ENCODE data around the gene ZNF273. TPM values are rescaled to one million over a fixed set of nuclear protein-coding genes. Genes with fewer than 3 reads are reported as not detected.

Gene ZNF273
- total RNA-seq, 1 experiment from 2014 or later = 22.0 TPM

- no peak for DNase-seq
- Histone ChIP-seq H3K9me2 (replicated peaks; ENCODE audit: insufficient read depth, low read length) (no peaks in the 10 kb centered on the region), H3K36me3 (ENCODE audit: insufficient read depth, low read length) (no peaks in the 10 kb centered on the region), H4K20me1 (ENCODE audit: insufficient read depth, low read depth, low read length) (no peaks in the 10 kb centered on the region), H3K27me3 (ENCODE audit: low read length) (no peaks in the 10 kb centered on the region), H3K79me2 (ENCODE audit: low read length) (no peaks in the 10 kb centered on the region), H3K9ac (ENCODE audit: low read length) (no peak overlapping the region), H3K4me3 (ENCODE audit: low read length) (no peak overlapping the region), H2AFZ (ENCODE audit: low read length) (no peak overlapping the region), H3K27ac (ENCODE audit: low read length) (no peak overlapping the region), H3K9me3 (ENCODE audit: low read length) (no peaks in the 10 kb centered on the region), H3K4me2 (ENCODE audit: low read depth, low read length, poor library complexity, severe bottlenecking) (no peak overlapping the region), H3K4me1 (ENCODE audit: low read length) (no peaks in the 10 kb centered on the region)
Observed at GRCh38 chr7:64959072-64959747, 56.1 kb downstream of the ZNF273 start.

DNA sequence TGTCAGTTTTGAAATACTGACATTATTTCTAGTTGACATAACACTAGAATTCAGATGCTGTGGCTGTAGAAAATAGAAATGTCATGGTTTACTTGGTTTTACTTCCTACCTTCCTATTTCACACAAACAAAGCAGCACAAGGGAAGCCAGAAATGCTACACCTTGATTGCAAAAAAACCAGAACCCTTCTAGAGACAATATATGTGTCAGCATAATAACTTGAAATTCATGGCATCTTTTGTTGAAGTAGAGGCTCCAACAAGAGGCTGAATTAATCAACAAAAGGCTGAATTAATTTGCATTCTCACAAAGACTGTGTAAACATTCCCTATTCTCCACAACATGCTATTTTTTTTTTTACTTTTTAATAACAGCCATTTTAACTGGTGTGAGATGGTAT lies 62.5 kb downstream of the ZNF273 start:
- H3K9me3 ChIP-seq (ENCODE audit: low read length) = peaks cover 5% of the 10 kb centered on the region; the same call in 1 of the 2 replicates
- no peak overlapping the region for H3K9ac ChIP-seq (ENCODE audit: low read length)
- H4K20me1 ChIP-seq (ENCODE audit: insufficient read depth, low read depth, low read length) = no peaks in the 10 kb centered on the region
- no peaks in the 10 kb centered on the region for H3K79me2 ChIP-seq (ENCODE audit: low read length)
- DNase-seq = no peak
- H3K4me1 ChIP-seq (ENCODE audit: low read length) = no peaks in the 10 kb centered on the region
- H3K27ac ChIP-seq (ENCODE audit: low read length) = no peak overlapping the region
- no peak overlapping the region for H3K4me2 ChIP-seq (ENCODE audit: low read depth, low read length, poor library complexity, severe bottlenecking)
- no peaks in the 10 kb centered on the region for H3K9me2 ChIP-seq (replicated peaks; ENCODE audit: insufficient read depth, low read length)
- no peaks in the 10 kb centered on the region for H3K36me3 ChIP-seq (ENCODE audit: insufficient read depth, low read length)
- H2AFZ ChIP-seq (ENCODE audit: low read length) = no peak overlapping the region
- H3K4me3 ChIP-seq (ENCODE audit: low read length) = no peak overlapping the region
- no peaks in the 10 kb centered on the region for H3K27me3 ChIP-seq (ENCODE audit: low read length)

DNA sequence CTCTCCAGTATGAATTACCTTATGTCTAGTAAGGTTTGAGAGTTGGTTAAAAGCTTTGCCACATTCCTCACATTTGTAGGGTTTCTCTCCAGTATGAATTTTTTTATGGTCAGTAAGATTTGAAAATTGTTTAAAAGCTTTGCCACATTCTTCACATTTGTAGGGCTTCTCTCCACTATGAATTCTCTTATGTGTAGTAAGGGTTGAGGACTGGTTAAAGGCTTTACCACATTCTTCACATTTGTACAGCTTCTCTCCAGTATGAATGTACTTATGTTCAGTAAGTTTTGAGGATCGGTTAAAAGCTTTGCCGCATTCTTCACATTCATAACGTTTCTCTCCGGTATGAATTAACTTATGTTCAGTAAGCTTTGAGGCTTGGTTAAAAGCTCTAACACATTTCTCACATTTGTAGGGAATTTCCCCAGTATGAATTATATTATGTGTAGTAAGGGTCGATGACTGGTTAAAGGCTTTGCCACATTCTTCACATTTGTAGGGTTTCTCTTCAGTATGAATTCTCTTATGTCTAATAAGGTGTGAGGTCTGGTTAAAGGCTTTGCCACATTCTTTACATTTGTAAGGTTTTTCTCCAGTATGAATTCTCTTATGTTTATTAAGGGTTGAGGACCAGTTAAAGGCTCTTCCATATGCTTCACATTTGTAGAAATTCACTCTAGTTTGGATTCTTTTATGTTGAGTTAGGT lies 75.6 kb downstream of the ZNF273 start:
- no peaks in the 10 kb centered on the region for H3K27me3 ChIP-seq (ENCODE audit: low read length)
- no peaks in the 10 kb centered on the region for H3K4me1 ChIP-seq (ENCODE audit: low read length)
- DNase-seq = no peak
- H3K4me2 ChIP-seq (ENCODE audit: low read depth, low read length, poor library complexity, severe bottlenecking) = no peak overlapping the region
- H2AFZ ChIP-seq (ENCODE audit: low read length) = no peak overlapping the region
- H3K36me3 ChIP-seq (ENCODE audit: insufficient read depth, low read length) = peaks cover 57% of the 10 kb centered on the region
- no peak overlapping the region for H3K4me3 ChIP-seq (ENCODE audit: low read length)
- H3K27ac ChIP-seq (ENCODE audit: low read length) = no peak overlapping the region
- H4K20me1 ChIP-seq (ENCODE audit: insufficient read depth, low read depth, low read length) = no peaks in the 10 kb centered on the region
- no peaks in the 10 kb centered on the region for H3K9me2 ChIP-seq (replicated peaks; ENCODE audit: insufficient read depth, low read length)
- H3K9me3 ChIP-seq (ENCODE audit: low read length) = peaks cover 69% of the 10 kb centered on the region
- H3K9ac ChIP-seq (ENCODE audit: low read length) = no peak overlapping the region
- no peaks in the 10 kb centered on the region for H3K79me2 ChIP-seq (ENCODE audit: low read length)

Other genes starting within 250 kb of the ZNF273 start
- gene ZNF107, start 237.1 kb upstream of the ZNF273 start, total RNA-seq (2014; rRNA removed; shearing (Covaris generic); ENCODE audit: low replicate concordance) = 18.1 and 36.7 TPM in 2 replicates
- 13.6 and 27.2 TPM in 2 replicates for gene ZNF138, start 108.8 kb upstream of the ZNF273 start, total RNA-seq (2014; rRNA removed; shearing (Covaris generic); ENCODE audit: low replicate concordance)
- 6.8 and 19.0 TPM in 2 replicates for gene ZNF117, start 87.8 kb downstream of the ZNF273 start, total RNA-seq (2014; rRNA removed; shearing (Covaris generic); ENCODE audit: low replicate concordance)
- 20.0 and 28.8 TPM in 2 replicates for gene ERV3-1, start 103.4 kb downstream of the ZNF273 start, total RNA-seq (2014; rRNA removed; shearing (Covaris generic); ENCODE audit: low replicate concordance)